ENCODE results near the gene SOX6. TPM values are rescaled to one million over a fixed set of nuclear protein-coding genes. Genes with fewer than 3 reads are reported as not detected.

SOX6 gene
- total RNA-seq, 1 donor = 0.10 TPM

DNA sequence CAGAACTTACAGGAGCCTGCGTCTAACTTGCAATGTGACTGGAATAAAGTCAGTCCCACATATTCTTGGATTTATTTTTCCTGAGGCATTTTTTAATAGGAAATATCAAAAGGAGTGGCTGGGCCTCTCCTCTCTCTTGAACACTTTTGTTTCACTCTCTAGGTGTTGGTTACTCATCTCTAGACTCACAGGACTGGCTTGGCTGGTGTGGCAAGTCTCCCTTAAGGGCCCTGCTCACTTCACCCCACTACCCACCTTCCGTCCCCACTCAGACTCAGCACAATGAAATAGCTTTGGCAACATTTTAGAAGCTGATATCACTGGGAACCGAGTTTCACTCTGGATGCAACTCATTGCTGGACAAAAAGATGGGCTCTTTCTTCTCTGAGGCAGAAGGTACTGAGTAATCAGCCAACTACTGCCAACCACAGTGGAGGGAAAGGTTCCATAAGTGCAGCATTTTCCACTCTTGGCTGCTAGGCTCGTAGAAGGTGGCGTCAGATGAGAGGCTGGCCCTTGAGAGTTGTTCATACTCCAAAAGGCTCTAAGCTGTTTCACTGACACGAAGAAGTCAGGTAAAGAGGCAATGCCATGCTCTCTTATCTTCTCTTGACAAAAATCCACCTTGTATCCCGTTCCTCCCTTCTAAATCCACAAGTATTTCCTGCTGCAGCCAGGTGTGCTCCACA, 390.6 kb downstream of the SOX6 start:
- Histone ChIP-seq H3K9me3 (ENCODE audit: low read depth, low read length) (no peaks in the 10 kb centered on the region), H3K4me3 (ENCODE audit: low read length) (no peak overlapping the region), H3K27me3 (ENCODE audit: insufficient read depth, low read length) (no peaks in the 10 kb centered on the region), H3K4me1 (ENCODE audit: insufficient read depth, low read length) (no peaks in the 10 kb centered on the region)

DNA sequence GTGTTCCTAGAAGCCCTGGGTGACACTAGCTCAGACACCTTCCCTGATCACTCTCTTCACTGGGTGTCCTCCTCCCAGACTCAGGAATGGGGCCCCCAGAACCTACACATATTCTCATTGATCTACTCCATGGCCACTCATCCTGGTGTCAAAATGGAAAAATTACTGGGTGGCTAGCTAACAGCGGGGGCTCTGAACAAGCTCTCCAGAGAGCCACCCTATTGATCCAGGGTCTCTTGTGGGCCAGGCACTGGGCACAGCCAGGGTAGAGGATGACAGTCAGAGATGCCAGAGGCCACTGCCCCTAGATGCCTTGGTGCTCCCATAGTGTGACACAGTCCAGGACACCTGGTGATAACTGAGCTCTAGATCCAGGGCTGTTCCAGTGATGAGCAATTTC, 393.1 kb downstream of the SOX6 start:
- Histone ChIP-seq H3K27me3 (ENCODE audit: insufficient read depth, low read length) (no peaks in the 10 kb centered on the region), H3K4me3 (ENCODE audit: low read length) (no peak overlapping the region), H3K9me3 (ENCODE audit: low read depth, low read length) (no peaks in the 10 kb centered on the region), H3K4me1 (ENCODE audit: insufficient read depth, low read length) (no peaks in the 10 kb centered on the region)

DNA sequence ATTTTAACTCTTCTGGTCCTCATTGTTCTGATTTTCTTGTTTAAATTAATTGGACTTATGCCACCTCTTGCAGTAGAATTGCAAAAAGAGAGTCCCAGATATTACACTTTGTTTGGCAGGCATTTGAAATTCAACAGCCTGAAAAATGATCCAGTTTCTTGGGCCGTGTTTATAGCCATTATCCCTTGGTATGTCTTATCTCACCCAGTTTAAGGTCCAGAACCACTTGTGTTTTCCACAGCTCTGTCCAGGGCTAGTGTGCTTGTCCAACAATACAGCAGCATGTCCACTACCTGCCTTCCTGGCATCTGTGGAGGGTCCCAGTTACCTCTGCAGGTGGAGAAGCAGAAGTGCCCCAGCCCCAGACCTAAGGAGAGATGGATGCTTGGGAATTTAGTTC, 397.4 kb downstream of the SOX6 start:
- H3K27me3 ChIP-seq (ENCODE audit: insufficient read depth, low read length) = no peaks in the 10 kb centered on the region
- H3K9me3 ChIP-seq (ENCODE audit: low read depth, low read length) = no peaks in the 10 kb centered on the region
- H3K4me3 ChIP-seq (ENCODE audit: low read length) = no peak overlapping the region
- no peaks in the 10 kb centered on the region for H3K4me1 ChIP-seq (ENCODE audit: insufficient read depth, low read length)

DNA sequence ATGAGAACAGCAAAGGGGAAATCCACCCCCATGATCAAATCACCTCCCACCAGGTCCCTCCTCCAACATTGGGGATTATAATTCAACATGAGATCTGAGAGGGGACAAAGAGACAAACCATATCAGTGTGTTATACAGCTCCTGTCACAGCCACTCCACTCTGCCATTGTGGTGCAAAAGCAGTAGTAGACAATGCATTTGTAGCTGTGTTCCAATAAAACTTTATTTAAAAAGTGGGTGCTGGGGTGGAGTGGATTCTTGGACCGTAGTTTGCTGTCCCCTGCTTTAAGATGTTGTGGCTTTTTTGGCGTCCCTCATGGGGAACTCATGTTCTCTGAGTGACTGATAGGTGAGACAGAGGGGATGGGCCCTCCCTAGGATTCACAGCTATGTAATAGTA, 399.1 kb downstream of the SOX6 start:
- H3K27me3 ChIP-seq (ENCODE audit: insufficient read depth, low read length) = no peaks in the 10 kb centered on the region
- H3K4me1 ChIP-seq (ENCODE audit: insufficient read depth, low read length) = no peaks in the 10 kb centered on the region
- no peaks in the 10 kb centered on the region for H3K9me3 ChIP-seq (ENCODE audit: low read depth, low read length)
- H3K4me3 ChIP-seq (ENCODE audit: low read length) = no peak overlapping the region

DNA sequence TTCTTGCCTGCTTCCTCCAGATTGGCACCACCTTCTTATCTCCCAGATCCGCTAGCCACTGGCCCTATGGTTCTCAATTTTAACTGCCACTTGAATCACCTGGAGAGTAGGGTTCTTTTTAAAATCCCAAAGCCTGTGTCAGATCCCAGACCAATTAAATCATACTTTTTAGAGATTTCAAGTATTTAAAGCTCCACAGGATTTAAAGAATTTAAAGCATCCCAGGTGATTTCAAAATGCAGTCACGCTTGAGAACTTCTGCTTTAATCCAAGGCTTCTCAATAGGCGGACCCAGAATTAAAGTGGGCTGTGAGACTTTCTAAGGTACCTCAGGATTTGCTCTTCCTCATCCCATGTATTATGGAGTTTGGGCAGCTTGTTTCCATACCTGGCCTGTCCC, 400.0 kb downstream of the SOX6 start:
- Histone ChIP-seq H3K27me3 (ENCODE audit: insufficient read depth, low read length) (no peaks in the 10 kb centered on the region), H3K9me3 (ENCODE audit: low read depth, low read length) (no peaks in the 10 kb centered on the region), H3K4me3 (ENCODE audit: low read length) (no peak overlapping the region), H3K4me1 (ENCODE audit: insufficient read depth, low read length) (no peaks in the 10 kb centered on the region)

DNA sequence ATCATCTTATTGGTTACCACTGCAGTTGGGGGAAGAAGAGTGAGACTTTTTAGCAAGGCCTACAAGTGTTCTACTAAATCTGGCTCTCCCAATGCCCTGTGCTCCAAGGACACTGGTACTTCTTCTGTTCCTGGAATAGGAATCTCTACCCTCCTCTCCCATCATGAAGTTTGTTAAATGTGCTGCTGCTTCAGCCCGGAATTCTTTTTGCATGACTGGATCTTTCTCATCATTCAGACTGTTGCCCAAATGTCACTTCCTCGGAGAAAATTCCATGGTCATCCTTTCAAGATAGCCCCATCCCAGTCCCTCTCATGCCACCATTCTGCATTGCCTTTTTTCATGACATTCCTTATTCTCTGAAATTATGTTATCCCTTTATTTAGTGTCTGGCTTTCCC, 400.8 kb downstream of the SOX6 start:
- no peaks in the 10 kb centered on the region for H3K4me1 ChIP-seq (ENCODE audit: insufficient read depth, low read length)
- H3K27me3 ChIP-seq (ENCODE audit: insufficient read depth, low read length) = no peaks in the 10 kb centered on the region
- no peak overlapping the region for H3K4me3 ChIP-seq (ENCODE audit: low read length)
- no peaks in the 10 kb centered on the region for H3K9me3 ChIP-seq (ENCODE audit: low read depth, low read length)

DNA sequence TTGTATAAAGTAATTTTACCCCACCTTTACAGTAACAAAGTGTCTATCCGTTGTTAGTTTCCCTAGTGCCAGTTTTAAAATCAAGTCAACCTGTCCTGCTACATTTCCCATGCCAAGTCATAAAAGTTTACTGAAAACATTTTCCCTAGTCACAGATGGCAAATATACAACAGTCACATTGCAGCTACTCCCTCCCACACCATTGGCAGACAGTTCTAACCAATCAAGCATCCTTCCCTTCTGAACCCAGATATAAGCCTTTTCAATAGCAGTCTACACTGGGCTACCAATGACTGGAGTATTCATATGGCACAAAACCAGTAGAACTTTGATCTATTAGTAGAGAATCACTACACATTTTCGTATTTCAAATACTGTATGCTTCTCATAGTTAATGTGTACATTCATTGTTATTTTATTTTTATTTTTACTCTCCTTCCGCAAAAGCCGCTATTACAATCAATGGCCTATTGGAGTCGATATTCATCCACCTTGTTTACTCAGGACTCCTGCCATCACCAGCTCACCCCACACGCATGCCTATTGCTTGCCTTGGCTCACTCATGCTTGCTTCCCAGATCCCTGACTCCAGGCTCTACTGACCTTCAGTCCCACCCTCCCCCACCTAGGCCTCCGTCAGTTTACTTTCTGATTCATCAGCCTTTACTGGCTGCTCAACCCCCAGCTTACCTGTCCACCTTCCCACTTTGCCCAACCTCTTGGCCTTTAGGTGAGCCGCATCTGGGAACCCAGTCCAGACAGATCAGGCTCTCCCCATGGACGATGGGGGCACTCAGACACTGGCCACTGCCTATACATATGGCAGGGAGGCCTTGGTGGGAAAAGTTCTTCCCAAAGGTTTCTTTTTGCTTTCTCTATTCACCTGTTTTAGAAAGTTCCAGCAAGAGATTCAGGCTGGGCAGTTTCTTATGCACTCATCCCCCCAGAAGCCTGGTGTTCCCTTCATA, 408.4 kb downstream of the SOX6 start:
- H3K4me1 ChIP-seq (ENCODE audit: insufficient read depth, low read length) = no peaks in the 10 kb centered on the region
- H3K27me3 ChIP-seq (ENCODE audit: insufficient read depth, low read length) = no peaks in the 10 kb centered on the region
- H3K9me3 ChIP-seq (ENCODE audit: low read depth, low read length) = no peaks in the 10 kb centered on the region
- no peak overlapping the region for H3K4me3 ChIP-seq (ENCODE audit: low read length)

DNA sequence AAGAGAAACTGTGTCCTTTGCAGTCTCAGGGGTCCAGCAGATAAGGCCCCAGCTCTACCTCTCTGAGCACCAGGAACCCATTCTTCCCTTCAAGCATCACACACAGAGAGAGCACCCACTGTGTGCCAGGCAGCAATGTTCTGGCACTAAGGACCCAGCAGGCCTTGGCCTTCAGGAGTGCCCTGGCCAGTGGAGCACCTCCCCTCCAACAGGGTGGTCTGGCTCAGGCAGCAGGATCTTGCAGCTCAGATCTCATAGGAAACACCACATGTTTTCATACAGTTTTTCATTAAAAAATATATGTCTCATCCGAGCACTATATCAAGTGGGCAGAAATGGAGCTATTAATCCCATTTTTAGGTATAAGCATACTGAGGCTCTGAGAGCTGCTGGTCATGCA, 410.6 kb downstream of the SOX6 start:
- no peak overlapping the region for H3K4me3 ChIP-seq (ENCODE audit: low read length)
- no peaks in the 10 kb centered on the region for H3K9me3 ChIP-seq (ENCODE audit: low read depth, low read length)
- H3K4me1 ChIP-seq (ENCODE audit: insufficient read depth, low read length) = no peaks in the 10 kb centered on the region
- H3K27me3 ChIP-seq (ENCODE audit: insufficient read depth, low read length) = no peaks in the 10 kb centered on the region

DNA sequence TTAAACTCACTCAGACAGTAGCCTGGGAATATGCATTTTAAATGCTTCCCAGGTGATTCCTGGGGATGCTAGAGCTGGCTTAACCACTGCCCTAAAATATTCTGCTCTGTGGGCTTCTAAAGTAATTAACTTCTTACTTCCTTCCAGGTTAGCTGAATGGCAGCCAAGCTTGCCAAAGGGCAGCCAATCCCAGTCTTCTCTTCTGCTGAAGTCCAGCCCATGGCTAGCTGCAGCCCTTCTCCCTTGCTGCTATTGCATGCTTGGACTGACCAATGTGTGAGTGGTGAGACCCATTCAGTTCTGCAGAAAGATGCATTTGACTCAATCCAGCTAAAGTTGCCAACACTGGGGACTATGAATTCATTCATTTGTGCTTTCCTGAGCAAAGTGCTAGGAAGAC, 411.9 kb downstream of the SOX6 start:
- H3K27me3 ChIP-seq (ENCODE audit: insufficient read depth, low read length) = no peaks in the 10 kb centered on the region
- no peak overlapping the region for H3K4me3 ChIP-seq (ENCODE audit: low read length)
- no peaks in the 10 kb centered on the region for H3K9me3 ChIP-seq (ENCODE audit: low read depth, low read length)
- H3K4me1 ChIP-seq (ENCODE audit: insufficient read depth, low read length) = no peaks in the 10 kb centered on the region

DNA sequence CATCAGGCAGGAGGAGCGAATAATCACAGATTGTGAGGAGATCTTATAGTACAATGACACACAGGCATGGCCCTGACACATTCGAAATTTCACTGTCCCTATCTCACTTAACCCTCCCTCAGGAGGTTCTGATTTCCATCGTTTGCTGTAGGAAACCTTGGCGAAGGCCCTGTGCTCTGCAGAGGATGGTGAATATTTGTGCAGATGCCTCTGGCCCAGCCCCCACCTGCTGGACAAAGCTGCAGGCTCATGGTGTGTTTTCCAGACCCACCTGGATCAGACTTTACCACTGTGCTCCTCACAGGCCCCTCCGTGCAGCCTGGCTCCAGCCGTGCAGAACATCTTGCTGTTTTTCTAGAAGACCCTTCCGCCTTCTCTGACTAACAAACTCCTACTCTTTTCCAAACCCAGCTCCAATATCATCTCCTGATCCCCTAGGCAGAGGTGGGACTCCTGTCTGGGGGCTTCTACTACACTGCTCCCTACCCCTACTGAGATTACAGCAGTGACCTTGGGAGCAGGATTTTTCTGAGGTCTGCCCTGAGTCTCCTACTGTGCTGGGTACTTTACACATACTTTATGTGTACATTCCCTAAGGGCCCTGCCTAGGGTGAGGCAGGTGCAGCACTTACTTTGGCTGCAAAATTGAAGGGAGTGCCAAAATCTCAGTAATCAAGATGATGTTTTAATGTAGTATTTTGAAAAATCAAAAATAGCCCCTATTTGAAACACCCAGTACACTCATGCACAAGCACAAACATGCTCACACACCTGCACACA, 412.7 kb downstream of the SOX6 start:
- Histone ChIP-seq H3K4me3 (ENCODE audit: low read length) (no peak overlapping the region), H3K27me3 (ENCODE audit: insufficient read depth, low read length) (no peaks in the 10 kb centered on the region), H3K9me3 (ENCODE audit: low read depth, low read length) (no peaks in the 10 kb centered on the region), H3K4me1 (ENCODE audit: insufficient read depth, low read length) (no peaks in the 10 kb centered on the region)

DNA sequence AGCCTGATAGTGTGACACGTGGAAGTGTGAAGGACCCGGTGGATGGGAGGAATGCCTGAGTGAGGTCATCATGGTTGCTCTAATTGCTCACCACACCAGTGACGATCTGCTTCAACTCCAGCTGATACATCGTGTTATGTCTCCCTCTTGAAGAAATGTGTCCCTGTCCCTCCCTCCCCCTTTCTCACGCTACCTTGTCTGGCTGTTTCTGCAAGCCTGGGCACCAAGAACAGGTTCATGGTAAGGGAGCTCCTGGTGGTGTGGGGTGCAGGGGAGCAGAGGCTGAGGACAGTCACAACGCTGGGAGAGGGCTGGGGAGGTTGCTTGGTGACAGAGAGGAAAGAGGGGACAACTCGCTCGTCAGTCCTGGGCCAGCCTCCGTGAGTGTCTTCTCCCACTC, 413.4 kb downstream of the SOX6 start:
- Histone ChIP-seq H3K4me1 (ENCODE audit: insufficient read depth, low read length) (no peaks in the 10 kb centered on the region), H3K9me3 (ENCODE audit: low read depth, low read length) (no peaks in the 10 kb centered on the region), H3K27me3 (ENCODE audit: insufficient read depth, low read length) (no peaks in the 10 kb centered on the region), H3K4me3 (ENCODE audit: low read length) (no peak overlapping the region)

DNA sequence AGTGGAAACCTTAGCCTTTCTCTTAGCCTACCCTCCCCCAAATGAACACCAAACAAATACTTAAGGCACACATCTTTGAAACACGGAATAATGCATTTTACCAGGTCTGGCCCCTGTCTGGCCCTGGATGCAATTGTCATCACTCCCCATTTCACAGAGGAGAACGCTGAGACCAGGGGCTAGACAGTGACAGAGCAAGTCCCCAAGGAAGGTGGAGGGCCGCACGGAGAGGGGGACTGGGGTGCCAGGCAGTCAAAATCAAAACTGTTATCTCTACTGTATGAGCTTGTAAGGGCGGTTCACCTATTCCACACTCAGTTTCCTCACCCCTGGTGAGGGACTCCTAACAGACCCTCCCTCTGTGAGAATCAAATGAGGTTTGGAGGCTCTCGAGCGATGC, 414.2 kb downstream of the SOX6 start:
- H3K9me3 ChIP-seq (ENCODE audit: low read depth, low read length) = no peaks in the 10 kb centered on the region

DNA sequence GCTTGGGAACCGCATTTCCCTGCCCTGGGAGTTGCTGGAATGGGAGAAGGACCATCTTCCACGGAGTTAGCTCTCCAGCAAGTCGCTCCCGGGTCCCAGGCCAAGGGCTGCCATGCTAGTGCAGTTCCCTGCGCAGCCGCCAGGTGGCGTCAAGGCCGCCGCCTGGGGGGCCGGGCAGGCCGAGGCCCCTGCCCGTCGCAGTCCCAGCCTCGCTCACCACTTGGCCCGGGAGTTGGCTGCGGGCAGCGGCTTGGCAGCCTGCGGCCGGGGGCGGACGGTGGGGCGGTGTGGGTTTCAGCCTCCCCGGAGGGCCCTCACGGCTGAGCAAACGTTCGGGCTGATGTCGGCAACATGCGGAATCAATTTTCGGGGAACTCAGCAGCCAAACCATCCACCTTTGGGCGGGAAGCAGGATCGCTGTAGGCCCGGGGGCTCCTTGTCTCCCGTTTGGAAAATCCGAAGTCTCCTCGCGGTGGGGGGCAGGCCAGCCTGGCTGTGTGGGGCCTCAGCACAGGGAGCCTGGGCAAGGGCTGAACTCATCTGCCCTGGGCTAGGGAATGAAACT, 415.1 kb downstream of the SOX6 start:
- H3K4me3 ChIP-seq (ENCODE audit: low read length) = no peak overlapping the region
- no peaks in the 10 kb centered on the region for H3K27me3 ChIP-seq (ENCODE audit: insufficient read depth, low read length)
- H3K4me1 ChIP-seq (ENCODE audit: insufficient read depth, low read length) = no peaks in the 10 kb centered on the region
- no peaks in the 10 kb centered on the region for H3K9me3 ChIP-seq (ENCODE audit: low read depth, low read length)

More for the DNA sequence above, 414.2 kb downstream of the SOX6 start:
- Histone ChIP-seq H3K27me3 (ENCODE audit: insufficient read depth, low read length) (no peaks in the 10 kb centered on the region), H3K4me3 (ENCODE audit: low read length) (no peak overlapping the region), H3K4me1 (ENCODE audit: insufficient read depth, low read length) (no peaks in the 10 kb centered on the region)

DNA sequence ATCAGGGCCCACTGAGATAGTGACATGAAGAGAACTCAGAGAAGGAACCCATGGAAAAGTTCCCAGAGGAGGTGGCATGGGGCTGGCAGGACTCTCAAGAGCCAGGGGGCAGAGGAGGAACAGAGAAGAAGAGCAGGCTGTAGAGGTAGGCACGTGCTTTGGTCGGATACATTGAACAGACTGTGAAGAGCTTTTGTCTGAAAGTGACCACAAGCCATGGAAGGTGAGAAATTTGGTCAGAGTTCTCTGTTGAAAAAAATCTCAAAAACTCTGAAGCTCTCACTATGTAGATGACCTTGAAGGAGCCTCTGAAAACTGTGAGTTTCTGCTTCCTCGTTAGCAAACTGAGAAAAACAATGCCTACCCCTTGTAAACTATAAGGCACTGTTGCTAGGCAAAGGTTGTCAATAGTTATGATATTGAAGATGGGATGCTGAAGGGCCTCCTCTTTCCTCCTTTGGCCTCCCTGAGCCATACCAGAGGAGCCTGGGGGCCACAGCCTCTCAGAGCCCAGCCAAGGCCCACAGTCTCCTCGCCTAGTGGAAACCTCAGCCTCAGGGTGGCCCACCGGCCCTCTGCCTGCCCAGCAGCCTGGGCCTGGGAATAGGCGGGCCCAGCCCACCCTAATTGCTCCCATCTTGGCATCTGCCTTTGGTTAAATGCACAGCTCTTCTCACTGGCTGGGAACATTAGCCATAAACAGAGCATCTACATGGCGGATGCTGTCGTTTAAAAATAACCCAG, 415.7 kb downstream of the SOX6 start:
- Histone ChIP-seq H3K4me3 (ENCODE audit: low read length) (no peak overlapping the region), H3K27me3 (ENCODE audit: insufficient read depth, low read length) (no peaks in the 10 kb centered on the region), H3K4me1 (ENCODE audit: insufficient read depth, low read length) (no peaks in the 10 kb centered on the region), H3K9me3 (ENCODE audit: low read depth, low read length) (no peaks in the 10 kb centered on the region)
